DMS 273 treated with DMSO at 0.1 percent for 48 hours (cell line): ENCODE data around the gene SHC1.

ENCODE experiments used
- DNase-seq: peaks from one replicate; lab custom pipeline; 2025; lab: John Stamatoyannopoulos, UW

SHC1 gene

DNA sequence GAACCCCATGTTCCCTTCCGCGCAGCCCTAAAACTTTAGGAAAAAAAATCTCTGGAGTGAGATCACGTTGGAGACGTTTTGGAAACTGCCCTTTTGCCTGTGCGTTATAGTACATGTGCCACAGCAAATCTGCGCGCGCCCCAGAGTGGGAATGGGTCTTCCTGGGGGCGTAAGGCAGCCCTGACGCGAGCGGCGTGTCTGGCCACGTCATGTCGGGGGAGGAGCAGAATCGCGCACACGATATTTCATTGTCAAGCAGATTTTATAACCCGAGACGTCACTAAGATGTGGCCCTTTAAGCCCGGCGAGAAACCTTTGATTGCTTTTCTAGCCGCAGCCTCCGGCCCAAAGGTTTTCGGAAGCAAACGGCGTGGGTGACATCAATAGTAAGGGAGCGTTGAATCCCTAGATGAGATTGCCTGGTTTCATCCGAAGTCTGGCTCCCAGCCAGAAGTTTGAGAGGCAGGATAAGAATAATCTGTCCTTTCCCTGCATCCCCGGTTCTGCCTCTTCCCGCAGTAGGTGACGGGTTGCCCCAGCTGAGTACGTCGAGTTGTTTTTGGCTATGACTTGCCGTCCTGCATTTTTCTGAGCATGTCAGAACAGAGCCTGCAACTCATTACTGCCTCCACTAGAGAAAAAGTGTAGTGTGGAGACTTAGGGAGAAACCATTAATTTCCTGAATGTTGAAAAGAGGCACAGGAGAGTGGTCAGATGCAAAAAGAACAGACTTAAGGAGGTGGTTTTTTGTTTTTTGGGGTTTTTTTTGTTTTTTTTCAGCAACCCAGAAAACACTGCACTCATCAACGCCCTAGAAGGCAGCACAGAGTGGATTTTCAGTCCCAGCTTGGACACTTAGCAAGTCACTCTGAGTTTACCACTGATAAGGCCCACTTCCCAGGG, 33.2 kb downstream of the SHC1 start:
- peak; percentile 91 for DNase-seq

DNA sequence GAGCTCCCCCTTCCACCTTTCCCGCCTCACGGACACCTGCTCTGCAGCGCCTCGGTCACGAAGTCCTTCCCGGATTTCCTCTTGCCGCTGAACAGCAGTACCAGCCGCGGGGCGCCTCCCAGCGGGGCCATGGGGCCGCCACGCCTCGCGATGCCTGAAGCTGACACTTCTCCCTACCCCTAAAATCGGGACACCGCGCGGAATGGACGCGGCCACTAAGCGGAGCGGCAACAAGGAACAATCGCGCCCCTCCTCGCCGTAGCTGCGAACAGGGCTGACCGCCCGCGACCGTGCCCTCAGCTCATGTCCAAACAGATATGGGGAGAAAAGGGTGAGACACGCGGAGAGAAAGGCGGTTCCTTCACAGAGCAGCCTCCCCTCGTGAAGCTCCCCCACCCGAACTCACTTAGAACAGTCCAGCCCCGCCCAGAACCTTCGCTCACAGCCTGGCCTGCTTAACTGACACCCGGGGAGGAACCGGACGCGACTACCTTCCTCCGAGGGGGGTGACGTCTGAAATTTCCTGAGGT, 33.9 kb downstream of the SHC1 start, which contains the start of gene PMVK:
TSS of gene PMVK (minus strand) at position 165 of the 530 bp plus-strand sequence. CDS start at position 131, 34 bp downstream.
- DNase-seq, result peak; percentile 91

DNA sequence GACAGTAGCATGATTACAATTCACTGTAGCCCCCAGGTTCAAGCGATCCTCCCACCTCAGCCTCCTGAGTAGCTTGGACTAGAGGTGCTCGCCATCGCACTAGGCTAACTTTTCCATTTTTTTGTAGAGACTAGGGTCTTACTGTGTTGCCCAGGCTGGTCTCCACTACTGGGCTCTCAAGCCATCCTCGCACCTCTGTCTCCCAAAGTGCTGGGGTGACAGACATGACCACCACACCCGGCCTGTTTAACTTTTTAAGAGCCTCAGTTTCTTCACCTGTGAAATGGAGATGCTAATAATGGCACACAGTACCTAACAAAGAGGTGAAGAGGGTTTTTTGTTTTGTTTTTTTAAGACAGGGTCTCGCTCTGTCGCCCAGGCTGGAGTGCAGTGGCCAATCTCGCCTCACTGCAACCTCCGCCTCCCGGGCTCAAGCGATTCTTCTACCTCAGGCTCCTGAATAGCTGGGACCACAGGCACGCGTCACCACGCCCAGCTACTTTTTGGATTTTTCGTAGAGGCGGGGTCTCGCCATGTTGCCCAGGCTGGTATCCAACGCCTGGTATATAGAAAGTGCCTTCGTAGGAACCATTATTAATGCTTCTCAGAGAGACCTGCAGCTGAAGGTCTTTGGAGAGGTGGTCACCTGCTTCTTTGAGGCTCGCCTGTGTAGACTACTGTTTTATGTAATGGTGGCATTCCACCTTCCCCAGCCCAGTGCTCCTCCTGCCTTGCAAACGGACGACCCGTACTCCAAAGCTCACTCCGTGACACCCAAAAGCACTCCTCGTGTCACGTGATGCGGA, 34.6 kb downstream of the SHC1 start:
- DNase-seq, result no peak

DNA sequence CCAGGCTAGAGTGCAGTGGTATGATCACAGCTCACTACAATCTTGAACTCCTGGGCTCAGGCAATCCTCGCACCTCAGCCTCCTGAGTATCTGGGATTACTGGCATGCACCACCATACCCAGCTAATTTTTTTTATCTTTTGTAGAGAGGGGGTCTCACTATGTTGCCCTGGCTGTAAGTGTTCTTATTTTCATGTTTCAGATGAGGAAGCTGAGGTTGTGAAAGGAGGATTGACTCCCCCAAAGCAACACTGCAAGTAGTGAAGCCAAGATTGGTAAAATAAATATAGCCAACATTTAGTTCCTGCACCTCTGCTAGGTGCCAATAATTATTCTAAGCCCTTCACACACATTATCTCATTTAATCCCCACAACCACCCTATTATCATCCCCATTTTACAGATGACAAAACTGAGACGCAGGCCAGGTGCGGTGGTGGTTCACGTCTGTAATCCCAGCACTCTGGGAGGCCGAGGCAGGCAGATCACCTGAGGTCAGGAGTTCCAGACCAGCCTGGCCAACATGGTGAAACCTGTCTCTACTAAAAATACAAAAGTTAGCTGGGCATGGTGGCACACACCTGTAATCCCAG, 36.1 kb downstream of the SHC1 start:
- no peak for DNase-seq

- no peak for DNase-seq
These were observed 38.5 kb downstream of the SHC1 start for GRCh38 chr1:154931940-154932487.

GRCh38 chr1:154926201-154926600, 44.3 kb downstream of the SHC1 start:
- no peak for DNase-seq

GRCh38 chr1:154925335-154926170, 45.0 kb downstream of the SHC1 start:
- DNase-seq, result no peak

GRCh38 chr1:154923695-154924094, 46.9 kb downstream of the SHC1 start:
- DNase-seq, result no peak

GRCh38 chr1:154913273-154913672, 57.3 kb downstream of the SHC1 start:
- no peak for DNase-seq

- no peak for DNase-seq
These were observed 57.8 kb downstream of the SHC1 start for GRCh38 chr1:154912755-154913154.
